DMS79 treated with DMSO at 0.1 percent for 48 hours (cell line): Measurements from ENCODE around the gene TPO.
"Not testable (repeated sequence)": the region's sequence is repeated elsewhere in the genome, so short reads cannot be mapped to it uniquely, and the experiment has no call there.

Experiments
- DNase-seq: peaks from one replicate; lab custom pipeline; 2025; lab: John Stamatoyannopoulos, UW

The TPO gene

DNA sequence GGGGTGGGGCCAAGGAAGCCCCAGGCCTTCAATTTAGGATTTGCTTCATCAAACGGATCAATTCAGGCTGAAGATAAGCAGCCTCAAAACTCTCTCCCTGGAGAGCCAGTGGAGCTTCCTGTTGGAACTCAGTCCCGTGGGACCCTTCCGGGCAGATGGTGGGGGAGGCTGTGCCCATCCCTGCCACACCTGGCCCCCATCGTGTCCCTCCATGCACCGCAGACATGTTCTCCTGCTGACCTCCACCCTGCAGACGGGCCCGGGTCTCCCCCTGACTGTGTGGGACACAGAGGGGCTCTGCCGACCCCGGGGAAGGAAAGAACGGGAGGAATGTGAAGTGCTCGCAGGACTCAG is 144.2 kb downstream of the TPO start:
- DNase-seq = no peak

DNA sequence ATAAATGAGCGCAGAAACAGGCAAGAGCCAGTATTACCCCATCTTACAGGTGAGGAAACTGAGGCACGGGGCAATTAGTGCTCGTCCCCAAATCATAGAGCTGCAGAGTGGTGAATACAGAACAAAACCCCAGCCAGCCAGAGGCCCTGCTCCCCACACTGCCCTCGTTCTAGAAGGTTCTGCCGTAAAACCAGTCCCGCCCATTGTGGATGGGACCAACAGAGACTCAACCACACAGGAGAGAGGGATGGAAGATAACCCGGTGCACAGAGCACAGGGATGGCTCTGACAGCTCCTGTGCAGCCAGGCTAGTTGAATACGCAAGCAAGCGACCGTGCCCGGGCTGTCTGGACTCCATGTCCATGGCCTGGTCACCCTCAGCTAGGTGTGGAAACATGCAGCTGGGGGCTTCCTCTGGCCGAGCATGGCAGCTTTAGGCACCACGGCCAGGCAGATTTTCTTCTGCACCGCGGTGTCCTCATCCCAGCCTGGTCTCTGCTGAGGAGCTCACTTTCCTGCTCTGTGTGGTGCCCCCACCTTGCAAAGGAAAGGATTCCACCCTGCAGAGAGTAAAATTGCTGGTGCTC is 146.4 kb downstream of the TPO start:
- no peak for DNase-seq

DNA sequence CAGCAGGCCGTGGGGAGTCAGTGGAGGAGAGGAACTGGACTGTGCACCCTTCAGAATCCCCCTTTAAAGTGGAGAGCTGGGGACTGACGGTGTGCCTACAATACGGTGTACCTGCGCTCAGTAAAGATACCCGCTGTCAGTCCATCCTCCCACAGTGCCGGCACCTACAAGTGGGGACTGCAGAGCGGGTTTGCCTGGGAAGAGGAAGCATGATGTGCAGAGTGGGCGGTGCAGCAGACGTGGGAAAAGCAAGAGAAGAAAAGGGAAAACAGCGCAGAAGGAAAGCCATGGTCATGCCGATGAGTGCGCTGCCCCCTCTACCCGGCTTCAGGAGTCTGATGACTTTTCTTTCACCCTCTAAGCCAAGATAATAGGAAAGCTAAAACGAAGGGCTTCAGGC is 148.0 kb downstream of the TPO start:
- DNase-seq = no peak

GRCh38 chr2:1561811-1562421 is 148.7 kb downstream of the TPO start:
- DNase-seq = no peak

- DNase-seq = no peak
Observed at GRCh38 chr2:1563084-1563857, 150.0 kb downstream of the TPO start.

DNA sequence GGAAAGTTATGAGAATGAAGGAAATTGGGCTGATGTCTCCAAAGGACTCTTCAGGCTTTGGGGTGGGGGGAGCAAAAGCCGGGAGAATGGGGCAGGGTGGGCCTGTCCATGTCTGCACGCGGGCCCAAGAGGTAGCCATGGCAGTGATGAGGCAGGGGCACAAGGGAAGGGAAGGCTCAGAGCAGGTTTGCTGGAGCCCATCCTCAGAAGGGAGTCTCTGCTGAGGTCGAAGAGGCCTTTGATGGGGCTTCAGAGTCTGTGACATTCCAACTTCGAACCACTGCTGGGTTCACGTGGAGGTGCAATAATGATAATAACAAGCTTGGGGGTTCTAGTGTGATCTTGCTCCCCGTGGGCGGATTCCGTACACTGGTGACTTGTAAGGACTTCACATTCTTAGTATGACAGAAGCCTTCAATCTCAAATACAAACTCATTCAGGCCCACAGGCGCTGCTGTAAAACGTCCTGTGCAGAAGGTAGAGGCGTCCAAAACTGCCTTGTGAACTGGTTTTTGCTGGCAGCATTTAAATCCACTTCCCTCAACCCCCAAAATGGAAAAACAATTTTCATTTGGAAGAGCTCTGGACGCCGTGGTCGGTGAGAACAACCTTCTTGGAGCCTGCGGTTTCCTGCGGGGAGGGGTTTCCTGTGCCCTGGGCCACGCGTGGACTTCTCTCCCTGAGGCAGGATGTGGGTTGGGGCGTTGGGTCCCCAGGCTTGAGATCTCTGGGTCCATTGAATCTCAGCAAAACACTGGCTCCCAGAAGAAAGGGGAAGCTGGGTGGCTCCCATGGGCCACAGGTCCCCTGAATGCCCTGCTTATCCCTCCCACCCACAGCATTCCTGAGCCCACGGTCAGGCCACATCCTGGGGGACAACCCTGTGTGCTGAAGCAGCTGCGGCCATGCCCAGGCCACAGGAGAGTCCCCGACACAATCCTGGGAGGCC is 151.0 kb downstream of the TPO start:
- DNase-seq = no peak

GRCh38 chr2:1567556-1568344 is 154.5 kb downstream of the TPO start:
- no peak for DNase-seq

DNA sequence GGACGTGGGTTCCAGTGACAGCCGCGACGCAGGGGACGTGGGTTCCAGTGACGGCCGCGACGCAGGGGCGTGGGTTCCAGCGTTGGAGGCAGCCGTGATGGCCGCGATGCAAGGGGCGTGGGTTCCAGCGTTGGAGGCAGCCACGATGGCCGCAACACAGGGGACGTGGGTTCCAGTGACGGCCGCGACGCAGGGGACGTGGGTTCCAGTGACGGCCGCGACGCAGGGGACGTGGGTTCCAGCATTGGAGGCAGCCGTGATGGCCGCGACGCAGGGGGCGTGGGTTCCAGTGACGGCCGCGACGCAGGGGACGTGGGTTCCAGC is 155.0 kb downstream of the TPO start:
- DNase-seq = not testable (repeated sequence)

DNA sequence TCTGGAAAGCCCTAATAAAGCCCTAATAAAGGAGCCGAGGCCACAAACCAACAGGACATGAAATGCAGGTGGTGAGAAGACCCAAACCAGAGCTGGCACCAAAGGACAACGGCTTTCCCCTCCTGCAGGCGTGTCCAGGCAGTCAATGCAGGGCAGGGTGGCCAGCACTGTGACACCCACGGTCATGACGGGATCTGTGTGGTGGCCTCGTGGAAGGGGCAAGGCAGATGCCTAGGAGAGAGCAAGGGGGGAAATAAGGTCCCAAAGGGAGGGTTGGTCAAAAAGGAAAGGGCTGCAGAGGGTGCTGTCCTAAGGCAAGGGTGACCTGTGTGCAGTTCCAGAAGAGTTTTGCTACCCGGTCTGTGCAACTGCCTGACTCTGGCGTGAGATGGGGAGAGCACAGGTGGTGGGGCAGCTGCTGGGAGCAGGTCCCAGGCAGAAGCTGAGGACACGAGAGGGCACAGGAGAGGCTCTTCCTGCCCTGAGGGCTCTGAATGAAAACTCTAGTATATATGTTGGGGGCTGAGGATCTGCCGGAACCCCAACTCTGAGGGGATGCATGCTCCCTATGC is 156.7 kb downstream of the TPO start:
- no peak for DNase-seq

DNA sequence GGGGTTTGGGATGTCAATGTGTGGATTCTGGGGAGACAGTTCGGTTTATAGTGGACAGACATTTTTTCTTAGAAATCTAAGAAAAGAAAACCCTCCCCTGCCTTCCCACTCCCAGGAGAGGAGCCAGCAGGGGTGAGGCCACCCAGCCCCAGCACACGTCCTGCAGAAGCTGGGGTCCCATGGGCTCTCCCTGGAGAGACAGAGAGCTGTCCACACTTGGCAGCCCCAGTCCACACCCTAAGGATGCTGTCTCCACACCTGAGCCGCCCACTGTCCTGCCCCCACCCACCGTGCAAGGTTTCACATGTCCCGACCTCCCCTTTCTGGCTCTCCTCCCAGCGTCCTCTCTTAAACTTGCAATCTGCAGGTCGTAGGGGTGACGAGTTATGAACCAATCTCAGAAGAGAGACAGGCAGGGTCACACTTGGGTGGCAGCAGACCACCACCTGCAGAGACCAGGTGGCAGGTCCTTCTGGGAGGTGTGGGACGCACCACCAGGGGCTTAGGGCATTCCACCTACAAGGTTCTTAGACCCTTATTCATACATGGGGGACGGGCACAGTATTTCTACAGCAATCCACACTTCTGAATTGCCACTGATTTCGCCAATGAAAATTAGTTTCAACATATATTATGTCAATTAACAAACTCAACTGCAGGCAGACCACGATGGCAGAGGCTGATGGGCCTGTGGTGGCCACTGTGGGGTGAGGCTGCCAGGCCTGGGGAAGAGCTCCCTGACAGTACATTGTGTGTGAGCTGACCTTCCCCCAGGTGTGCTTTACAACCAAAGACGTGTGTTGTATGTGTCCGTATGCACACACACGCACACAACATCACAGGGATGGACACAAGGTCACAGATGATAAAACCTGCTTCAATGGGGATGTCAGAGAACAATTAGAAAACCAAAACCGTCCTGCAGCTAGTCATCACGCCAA is 158.5 kb downstream of the TPO start:
- DNase-seq = no peak

- DNase-seq = no peak
Observed at GRCh38 chr2:1572638-1573037, 159.4 kb downstream of the TPO start.

- no peak for DNase-seq
Observed at GRCh38 chr2:1577846-1578245, 164.6 kb downstream of the TPO start.

GRCh38 chr2:1581257-1581964 is 168.1 kb downstream of the TPO start:
- not testable (repeated sequence) for DNase-seq

DNA sequence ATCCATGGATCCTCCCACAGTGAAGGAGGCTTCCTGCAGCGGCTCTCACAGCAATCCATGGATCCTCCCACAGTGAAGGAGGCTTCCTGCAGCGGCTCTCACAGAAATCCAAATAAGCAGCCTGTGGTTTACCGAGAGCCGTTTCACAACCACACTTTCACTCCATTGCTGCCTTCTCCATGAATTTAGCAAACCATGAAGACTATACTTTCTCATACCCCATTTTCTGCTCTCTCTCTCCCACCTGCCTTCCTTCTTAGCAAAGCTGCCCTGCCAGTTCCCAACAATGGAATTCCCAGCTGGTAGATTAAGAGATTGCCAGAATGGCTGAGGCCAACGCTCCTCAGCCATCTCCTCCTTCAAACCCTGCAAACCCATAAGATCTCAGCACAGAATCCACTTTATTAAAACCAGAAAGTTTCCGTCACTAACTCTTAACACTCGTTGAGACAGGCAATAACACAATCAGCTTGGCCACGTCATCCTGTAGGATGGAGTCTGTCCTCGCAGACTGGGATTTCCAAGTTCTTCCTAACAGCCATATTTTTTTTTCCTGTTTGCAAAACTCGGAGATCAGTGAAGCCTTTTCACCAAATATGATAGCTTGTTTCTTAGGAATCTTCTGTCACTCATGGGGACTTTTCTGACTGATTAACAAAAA is 168.8 kb downstream of the TPO start:
- no peak for DNase-seq

DNA sequence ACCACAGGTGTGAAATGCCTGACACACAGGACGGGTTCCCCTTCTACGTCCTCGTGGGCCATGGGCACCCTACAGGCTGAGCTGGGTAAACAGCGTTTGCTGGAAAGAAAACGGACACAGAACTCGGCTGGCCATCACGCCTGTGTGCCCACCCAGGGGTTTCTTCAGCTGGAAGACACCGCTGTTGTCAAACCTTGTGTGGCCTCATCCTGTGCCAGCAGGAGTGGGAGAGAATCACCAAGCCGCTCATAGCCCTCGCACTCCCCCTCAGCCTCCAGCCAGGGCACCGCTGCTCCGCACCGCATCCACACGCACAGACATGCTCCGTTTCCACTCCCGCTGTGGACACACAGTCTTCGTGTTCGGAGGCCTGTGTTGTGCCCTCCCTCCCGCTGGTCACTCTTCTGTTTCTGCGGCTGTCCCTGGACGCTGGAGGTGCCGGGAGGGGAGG is 169.7 kb downstream of the TPO start:
- DNase-seq = no peak

DNA sequence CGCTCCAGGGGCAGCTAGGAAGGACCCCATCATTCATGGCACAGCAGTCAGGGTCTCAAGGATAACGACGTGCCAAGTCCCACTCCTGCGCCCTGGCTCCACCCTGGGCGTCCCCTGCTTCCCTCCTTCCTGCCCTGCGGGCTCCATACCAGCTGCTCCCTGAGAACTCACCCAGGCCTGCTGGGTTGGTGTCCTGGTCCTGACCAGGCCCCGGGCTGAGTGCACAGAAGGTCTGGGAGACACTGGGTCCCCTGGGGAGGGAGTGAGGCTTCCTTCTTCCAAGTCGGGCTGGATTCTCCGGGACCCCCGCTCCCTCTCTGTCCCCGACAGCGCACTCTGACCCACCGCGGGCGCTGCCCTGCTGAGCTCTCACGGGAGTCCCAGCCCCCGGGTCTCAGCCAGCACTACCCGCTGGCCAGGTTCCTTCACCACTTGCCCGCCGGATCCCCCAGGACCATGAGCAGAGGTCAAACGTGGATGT is 170.8 kb downstream of the TPO start:
- DNase-seq = no peak

GRCh38 chr2:1584691-1585485 is 171.6 kb downstream of the TPO start:
- DNase-seq = no peak

DNA sequence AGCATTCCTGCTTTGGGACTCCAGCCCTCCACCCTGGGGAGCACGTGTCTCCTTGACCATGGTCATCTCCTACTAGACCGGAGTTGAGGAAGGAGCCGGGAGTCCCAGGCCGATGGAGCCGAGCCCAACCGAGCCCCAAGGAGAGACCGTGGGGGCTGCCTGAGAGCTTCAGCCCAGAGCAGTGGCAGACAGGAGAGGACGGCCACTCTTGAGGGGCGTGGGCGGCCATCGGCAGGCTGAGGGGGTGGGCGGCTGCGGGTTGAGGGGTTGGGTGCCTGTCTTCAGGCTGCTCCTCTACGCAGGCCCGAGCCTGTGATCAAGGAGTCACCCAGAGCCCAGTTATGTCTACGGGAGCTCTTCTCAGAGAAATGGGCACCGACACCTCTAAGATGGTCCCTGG is 172.4 kb downstream of the TPO start:
- no peak for DNase-seq
